HG03565 (cell line): ENCODE results near the gene CNTF.

Source experiments
- ATAC-seq: cut with Tn5 transposase; IDR thresholded peaks from one replicate; pipeline ENCODE4 v1.9.1; 2021; ENCODE audit warnings: mild to moderate bottlenecking, moderate library complexity; ENCODE audit not compliant: unreplicated experiment

The CNTF gene

DNA sequence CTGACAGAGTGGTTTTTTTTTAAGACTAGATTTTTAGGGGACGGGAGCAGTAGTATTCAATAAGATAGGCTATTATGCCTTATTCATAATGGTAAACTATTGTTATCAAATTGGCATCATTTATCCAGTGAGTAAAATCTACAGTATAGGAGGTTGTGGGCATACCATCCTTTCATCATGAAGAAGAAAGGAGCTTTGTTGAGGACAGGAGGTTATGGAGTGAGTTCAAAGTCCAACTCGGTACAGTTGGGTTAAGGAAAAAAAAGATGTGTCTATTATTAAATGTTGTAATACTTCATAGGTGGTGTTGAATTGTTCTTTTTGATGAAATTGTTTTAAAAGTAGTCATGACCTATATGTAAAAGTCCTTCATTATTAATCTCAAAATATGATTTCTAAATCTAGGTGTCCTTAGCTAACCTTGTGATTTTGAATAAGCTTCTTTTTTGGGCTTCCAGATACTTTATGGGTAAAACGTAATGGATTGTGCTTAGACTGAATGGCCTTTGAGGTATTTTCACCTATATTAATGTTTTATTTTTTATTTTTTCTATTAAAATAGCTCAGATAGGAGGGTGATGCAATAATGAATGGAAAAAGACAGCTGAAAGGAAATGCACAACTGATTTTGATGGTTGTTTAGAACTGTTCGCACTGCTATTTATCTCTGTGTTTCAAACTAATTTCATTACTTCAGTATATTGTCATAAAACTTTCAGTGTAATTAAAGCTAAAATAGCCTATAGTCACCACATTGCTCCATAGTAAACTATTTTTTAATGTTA, 15.3 kb upstream of the CNTF start:
- no peak for ATAC-seq

DNA sequence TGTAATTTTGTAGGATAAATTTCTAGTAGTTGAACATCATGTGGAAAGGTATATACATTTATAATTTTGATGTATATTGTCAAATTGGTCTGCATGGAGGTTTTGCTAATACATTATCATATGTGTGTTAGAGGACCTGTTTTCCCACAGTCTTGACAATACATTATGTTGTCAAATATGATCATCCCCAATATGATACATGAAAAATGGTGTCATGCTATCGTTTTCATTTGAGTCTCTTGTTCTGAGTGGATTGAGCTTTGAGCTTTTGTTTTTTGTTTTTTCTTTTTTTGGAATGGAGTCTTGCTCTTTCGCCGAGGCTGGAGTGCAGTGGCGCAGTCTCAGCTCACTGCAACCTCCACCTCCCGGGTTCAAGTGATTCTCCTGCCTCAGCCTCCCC, 14.1 kb upstream of the CNTF start:
- no peak for ATAC-seq

DNA sequence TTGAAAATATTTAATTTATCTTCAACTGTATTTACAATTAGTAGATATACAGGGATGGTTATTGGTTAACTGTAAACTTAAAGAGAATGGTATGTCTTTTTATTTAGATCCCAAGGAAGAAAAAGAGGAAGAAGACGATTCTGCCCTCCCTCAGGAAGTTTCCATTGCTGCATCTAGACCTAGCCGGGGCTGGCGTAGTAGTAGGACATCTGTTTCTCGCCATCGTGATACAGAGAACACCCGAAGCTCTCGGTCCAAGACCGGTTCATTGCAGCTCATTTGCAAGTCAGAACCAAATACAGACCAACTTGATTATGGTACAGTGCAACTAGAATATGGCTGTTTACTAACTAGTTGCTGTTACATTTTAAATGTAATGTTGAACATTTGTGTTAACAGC, 12.7 kb upstream of the CNTF start:
- ATAC-seq = no peak

DNA sequence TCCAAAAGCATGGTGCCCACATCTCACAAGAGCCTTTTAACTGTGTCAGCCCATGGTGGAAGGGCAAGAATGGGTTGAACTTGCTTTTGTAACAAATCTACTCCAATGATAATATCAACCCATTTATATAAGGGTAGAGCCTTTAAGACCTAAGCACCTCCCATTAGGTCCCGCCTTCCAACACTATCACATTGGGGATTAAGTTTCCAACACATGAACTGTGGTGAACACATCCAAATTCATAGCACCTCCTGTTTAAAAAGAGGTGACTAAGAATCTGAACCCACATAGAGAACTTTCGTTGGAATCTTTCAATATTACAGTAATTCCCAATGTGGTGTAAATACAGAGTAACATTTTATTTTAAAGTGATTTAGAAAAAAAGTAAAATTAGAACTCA, 9.2 kb upstream of the CNTF start:
- ATAC-seq = no peak

DNA sequence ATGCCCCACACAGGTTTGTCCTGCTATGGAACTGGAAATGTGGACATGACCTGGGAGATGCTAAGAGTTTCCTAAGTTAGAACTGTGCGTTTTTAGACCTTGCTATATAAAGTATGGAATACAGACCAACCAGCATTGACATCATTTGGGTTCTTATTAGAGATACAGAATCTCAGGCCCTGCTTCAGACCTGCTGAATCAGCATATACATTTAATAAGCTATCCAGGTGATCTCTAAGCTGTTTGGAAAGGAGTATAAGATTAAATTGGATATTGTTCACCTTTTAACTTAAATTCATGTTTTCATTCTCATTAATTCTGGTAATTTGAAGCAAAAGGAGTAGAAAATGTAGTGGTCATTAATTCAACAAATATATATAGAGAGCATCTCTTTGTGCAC, 6.9 kb upstream of the CNTF start:
- ATAC-seq = no peak

DNA sequence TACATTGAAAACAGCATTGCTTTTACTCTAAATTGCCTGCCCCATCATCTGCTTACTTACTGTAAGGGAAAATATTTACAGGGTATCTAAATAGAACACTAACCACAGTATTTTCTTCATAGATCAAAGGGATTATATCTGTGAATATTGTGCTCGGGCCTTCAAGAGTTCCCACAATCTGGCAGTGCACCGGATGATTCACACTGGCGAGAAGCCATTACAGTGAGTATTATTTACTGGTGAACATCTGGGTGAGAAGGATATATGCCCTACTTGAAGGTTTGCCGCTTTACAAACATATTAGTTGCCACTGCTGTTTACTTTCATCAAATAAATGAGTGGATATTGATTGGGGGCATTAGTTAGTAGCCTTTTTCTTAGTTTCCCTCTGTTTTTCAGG, 5.9 kb upstream of the CNTF start:
- ATAC-seq = no peak

DNA sequence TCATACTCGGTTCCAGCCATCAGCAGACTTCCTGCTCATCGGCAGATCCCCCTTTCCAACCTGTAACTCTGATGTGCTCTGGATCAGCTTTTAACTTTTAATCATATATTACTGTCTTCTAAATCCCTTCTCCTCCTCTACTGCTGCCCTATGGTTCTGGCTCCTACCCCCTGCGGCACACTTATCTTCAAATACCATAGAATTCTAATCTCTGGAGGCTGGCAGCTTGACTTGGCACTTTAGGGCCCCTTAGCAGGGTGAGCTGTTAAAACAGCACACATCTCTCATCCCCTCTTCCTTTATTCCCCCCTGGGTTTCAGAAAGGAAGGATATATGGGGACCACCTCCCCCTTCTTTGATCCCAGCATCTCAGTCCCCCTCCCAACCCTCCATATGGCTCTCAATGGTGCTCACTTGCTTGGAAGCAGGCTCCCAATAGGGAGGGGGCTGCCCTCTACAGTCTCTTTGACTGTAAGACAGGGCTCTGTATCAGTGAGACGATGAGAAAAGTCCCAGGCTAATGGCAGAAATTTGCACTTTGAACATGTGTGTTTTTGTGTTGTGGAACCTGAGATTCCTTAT, 4.4 kb upstream of the CNTF start:
- ATAC-seq = no peak

DNA sequence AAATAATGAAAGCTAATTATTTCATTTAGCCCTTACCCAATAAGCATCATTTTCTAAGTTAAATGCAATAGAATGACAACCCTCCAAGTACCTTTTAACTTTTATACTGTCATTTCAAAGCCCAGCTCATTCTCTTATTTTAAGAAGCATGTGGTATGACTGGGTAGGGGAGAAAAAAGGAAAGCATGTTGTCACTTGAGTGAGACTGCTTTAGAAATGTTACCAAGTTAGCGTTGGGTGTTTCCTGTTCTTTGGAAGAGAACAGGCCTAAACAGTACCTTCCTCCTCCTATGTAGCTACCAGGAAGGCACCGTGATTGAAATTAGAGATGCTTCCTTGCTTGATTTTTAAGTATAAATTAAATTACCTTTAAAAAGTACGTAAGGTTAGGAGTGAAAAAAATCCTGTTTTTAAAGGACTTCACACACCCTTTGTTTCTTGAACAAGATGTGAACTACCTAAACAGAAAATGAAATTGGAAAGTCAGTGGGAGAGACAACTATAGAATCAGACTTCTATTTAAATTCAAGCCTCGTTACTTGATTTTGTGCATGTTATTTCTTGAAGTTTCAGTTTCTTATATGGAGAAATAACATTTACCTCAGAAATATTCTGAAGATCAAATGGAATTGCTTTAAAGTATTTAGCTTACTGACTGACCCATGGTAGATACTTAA, 741 bp upstream of the CNTF start:
- peak; percentile 53 for ATAC-seq

DNA sequence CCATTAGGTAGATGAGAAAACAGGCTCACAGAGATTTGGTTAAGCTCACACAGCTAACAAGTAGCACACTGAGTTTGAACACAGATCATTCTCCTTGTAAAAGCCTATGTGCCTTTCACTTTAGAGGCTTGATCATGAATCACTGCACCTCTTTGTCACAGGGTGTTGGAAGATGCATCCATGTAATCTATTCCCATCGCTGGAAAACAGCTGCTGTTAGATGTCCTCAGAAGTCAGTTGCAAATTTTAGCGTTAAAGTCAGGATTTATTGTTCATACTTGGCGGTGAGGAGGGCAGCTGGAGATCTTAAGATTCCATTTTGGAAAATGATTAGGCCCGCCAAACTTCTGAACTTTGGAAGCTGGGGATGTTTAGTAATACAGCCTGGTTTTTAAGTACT, 2.6 kb downstream of the CNTF start:
- ATAC-seq = no peak

DNA sequence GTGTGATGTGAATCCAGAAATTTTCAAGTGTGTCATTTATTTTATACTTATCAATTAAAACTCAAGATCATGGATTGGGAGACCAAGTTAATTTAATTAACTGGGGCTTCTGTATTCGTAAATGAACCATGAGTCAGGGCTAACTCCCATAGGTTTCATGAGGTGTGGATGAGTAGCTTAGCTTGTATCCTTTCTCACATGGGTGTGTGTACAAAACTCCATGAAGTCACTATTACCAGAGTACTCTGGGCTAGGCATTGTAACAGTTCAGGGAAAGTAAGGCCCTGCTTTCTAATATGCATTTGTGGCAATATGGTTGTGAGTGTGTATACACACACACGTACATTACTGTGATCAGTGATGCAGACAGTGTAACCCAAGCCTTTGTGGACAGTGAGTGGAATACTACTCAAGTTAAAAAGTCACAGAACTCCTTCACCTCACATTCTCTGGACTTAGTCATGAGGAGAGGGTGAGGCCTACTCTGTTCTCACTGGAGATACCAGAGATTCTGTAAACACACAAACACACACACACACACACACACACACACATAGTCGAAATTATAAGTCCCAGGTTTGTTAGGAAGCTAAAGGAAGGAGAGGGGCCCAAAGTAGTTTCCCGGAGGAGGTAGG, 3.5 kb downstream of the CNTF start:
- no peak for ATAC-seq

DNA sequence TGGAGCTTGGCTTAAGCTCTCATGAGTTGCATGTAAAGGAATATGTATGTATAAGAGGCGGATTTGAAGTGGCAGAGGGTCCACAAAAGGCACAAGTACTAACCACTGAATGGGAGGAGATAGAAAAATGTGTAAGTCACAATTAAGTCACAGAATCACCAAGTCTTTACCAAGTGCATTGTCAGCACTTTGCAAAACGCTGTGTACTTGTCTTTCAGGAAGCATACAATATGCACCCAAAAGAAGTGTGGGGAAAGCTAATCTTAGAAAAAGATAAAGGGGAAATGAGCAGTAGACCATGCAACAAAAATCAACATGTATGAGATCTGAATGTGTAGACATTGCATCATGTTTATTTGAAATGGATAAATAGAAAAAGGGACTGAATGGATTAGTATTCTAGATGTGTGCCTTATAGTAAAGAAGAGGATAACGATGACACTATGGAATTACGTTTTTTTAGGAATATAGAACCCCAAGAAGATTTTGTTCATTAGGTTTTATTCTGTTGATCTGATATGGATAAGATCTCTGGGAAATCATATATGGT, 4.5 kb downstream of the CNTF start:
- no peak for ATAC-seq

DNA sequence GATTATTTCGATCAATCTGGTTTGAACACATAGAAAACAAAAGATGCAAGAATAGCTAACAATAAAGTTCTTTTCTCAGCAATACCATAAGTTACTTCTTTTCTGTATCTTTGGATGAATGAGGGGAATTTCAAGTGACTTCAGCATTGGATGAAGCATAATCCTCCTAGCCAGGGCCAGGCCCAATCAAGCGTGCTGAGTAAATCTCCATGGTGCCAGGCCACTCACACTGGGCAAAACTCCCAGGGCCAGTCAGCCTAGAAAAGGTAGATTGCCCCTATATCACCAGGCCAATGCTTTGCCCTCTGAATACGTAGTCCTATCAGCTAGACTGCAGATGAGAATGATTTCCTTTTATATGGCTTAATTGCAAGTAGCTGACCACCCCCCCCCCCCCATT, 6.0 kb downstream of the CNTF start:
- no peak for ATAC-seq

DNA sequence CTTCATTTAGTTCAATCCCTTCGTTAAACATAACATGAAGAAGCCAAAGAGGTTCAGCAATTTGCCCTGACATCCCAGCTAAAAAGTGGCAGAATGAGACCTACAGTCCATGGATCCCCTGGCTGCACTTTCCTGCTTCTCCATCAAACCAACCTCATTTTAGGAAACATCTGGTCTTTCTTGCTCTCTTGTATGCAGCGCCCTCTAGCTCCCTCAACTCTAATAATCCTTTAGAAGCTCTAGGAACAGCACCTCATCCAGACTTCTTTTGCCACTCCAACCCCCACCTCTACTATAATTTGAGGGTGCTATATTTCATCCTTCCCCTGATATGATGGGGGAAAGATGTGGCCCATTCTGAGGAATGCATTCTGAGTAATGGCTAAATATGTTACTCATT, 7.4 kb downstream of the CNTF start:
- no peak for ATAC-seq

DNA sequence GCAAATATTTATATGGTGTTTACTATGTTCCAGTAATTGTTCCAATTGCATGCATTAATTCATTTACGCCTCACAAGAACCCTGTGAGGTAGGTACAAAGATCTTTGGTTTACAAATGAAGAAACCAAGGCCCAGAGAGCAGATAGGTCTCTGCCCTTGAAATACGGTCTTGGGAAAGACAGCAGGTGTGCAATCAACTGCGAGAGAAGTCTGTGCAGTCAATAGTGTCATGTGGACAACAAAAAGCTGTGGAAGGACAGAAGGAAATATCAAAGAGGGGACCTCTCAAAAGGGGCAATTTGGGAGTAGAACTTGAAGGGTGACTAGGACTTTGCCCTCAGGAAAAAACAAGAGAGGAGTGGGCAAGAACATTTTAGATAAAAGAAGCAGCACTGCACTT, 8.9 kb downstream of the CNTF start:
- no peak for ATAC-seq

DNA sequence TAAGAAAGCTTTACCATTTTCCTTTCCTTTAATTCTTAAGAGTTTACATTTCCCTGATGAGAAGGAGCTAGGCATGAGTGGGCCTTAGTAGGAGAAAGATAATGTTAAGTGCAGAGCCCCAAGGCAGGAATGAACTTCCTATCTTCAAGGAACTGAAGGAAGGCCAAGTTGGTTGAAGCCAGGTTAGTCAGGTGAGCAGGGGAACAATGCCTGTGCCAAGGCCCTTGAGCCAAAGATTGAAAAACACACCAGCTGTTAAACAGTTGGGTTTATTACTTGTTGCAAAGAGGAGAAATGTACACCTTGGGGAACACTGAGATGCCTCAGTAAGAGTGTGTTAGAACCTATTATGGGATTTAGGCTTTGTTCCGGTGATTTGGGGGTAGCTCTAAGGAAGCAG, 10.0 kb downstream of the CNTF start:
- ATAC-seq = no peak

DNA sequence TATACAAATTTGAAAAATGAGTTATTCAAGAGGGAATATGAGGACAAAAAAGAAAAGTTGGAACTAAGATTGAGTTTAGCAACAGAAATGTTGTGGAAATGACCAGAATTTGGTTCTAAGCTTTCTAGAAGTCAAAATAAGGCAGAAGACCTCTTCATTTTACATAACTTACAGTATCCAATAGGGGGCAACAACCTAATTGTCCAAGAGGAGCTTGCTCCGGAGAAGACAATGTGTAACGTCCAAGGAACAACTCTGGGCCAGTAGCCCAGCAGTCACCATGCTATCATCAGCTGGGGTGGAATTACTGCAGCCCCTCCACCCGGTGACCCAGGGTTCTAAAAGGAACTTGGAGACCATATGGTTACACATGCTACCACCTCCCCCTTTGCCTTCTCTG, 14.1 kb downstream of the CNTF start:
- ATAC-seq = no peak

DNA sequence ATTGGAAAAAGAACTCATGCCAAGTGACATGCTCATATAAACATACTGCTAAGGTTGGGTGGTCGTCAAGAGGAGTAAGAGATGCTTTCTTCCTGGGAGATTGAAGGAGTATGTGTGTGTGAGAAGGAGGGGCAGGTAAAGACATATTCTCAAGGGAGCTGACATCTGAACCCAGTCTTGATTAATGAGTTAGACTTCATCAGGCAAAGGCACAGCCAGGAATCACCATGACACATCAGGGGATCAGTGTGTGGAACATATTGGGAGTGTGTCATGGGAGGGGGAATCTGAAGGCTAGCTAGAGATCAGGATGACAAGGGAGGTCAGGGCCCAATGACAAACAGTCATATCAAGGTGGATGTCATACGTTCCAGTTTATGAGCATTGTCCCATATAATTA, 14.9 kb downstream of the CNTF start:
- ATAC-seq = no peak

DNA sequence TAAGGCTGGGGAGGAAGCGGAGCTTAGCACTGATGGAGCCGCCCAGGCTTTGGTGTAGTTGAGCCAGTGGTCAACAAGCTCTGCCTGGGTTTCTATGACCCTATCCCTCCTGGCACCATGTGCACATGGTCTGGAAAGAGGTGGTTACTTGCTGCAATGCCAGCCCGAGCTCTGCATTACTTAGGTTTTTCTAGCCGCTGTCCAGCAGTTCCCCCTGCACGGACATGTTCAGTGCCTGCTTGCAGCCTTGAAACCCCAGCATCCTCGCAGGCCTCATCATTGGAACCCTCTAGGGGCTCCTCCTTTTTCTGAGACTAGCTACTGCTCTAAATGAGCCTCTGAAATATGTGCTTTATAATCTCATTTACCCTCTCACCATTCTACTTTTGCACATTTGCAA, 16.6 kb downstream of the CNTF start:
- ATAC-seq = no peak

DNA sequence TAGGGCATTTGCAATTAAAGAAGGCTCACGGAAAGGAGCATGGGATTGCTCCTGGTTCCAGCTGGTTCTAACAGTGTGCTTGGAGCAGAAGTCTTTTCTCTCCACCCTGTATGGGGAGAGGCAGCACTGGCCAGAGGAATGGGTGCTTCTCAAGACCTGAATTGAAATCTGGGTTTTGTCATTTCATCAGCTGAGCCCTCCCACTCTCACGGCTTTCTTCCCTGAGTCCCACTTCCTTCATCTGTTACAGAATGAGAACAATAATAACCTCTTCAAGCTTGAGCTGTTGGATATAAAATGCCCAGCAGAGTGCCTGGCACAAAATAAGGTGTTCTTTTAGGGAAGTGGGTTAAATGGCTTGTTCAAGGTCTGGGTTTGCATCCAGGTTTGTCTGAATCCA, 17.2 kb downstream of the CNTF start:
- ATAC-seq = no peak

DNA sequence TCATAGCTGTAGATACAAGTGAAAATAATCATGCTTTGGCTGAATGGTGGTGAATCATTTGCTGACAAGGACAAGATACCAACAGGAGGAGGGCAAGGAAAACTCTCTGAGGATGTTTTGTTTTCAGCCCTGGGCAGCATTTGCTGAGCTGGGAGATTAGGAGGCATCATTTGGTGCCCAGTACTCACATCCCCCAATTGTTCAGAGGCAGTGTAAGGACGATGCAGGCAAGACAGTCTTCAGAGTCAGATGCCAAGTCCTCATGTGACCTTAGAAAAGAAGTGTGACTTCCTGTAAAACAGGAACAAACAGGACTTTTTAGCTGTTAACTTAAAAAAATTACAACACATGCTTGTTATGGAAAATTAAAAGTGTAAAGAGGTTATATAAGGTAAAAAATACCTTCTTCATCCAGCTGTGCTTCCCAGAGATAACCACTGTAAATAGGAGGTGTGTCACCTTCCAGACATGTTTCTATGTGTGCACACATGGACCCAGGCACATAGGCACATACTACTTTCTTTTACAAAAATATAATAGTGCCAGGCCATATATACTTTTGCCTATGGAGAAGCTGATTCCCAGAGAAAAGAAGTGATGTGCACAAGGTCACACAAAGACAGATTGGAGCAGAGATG, 18.0 kb downstream of the CNTF start:
- no peak for ATAC-seq

DNA sequence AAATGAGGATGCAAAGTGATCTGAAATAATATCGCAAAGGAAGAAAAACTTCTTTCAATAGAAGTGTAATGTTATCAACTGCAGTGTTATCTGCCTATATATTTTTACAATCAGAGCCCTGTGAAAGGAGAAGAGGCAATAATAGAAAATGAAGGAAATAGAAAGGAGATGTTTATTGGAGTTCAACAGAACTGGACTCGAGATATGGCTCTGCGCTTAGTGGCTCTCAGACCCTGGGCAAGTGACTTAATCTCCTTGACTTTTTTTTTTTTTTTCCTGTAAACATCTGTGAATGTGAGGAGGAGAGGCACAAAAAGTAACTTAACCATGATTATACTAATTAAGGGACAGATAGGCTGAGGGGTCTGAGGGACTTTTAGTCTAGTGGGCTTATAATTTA, 18.9 kb downstream of the CNTF start:
- no peak for ATAC-seq
